Measurements from ENCODE around the gene CCNL2.

GRCh38 chr1:1359308-1359663 is 39.8 kb downstream of the CCNL2 start:
- no peak for TF ChIP-seq CTCF (tag by site-specific recombination; IDR thresholded peaks at IDR 0.05)
- no peak for TF ChIP-seq ZNF274 (IDR thresholded peaks at IDR 0.05; ENCODE audit: low read length)
- TF ChIP-seq ZNF274 (tag by site-specific recombination; IDR thresholded peaks at IDR 0.05; ENCODE audit: borderline replicate concordance) = no peak
- no peak for TF ChIP-seq ZNF624 (tag by site-specific recombination; IDR thresholded peaks at IDR 0.05)
- no peak for TF ChIP-seq ZNF114 (tag by site-specific recombination; IDR thresholded peaks at IDR 0.05)
- TF ChIP-seq ZFP3 (tag by site-specific recombination; IDR thresholded peaks at IDR 0.05; ENCODE audit: low read depth) = no peak
- TF ChIP-seq BCL11B (tag by site-specific recombination; IDR thresholded peaks at IDR 0.05; ENCODE audit: low read depth) = no peak
- no peak for TF ChIP-seq SP2 (tag by site-specific recombination; IDR thresholded peaks at IDR 0.05)
- no peak for TF ChIP-seq ZNF645 (tag by site-specific recombination; IDR thresholded peaks at IDR 0.05)
- TF ChIP-seq KLF7 (tag by site-specific recombination; IDR thresholded peaks at IDR 0.05; ENCODE audit: borderline replicate concordance) = no peak
